ENCODE data around the gene CDX2. TPM values are rescaled to one million over a fixed set of nuclear protein-coding genes. Genes with fewer than 3 reads are reported as not detected.
"Not testable (repeated sequence)": the region's sequence is repeated elsewhere in the genome, so short reads cannot be mapped to it uniquely, and the experiment has no call there.

CDX2 gene
- polyA plus RNA-seq, 1 donor from 2014 or later: not detected

- no peak overlapping the region for H3K9ac ChIP-seq (ENCODE audit: low read length)
- no peak overlapping the region for H3K4me3 ChIP-seq (ENCODE audit: low read length)
- H4K20me1 ChIP-seq (ENCODE audit: insufficient read depth): no peaks in the 10 kb centered on the region
- TF ChIP-seq RAD21 (conservative IDR thresholded peaks at IDR 0.05) (no peak), POLR2AphosphoS5 (IDR thresholded peaks at IDR 0.05) (no peak), TAF1 (IDR thresholded peaks at IDR 0.05; ENCODE audit: low read depth) (no peak), MXI1 (conservative IDR thresholded peaks at IDR 0.05; ENCODE audit: poor library complexity, severe bottlenecking) (no peak), EP300 (conservative IDR thresholded peaks at IDR 0.05; ENCODE audit: poor library complexity, severe bottlenecking) (no peak), EZH2 (IDR thresholded peaks at IDR 0.05; ENCODE audit: borderline replicate concordance, insufficient read depth, low read length, poor library complexity, severe bottlenecking) (no peak), SMC3 (conservative IDR thresholded peaks at IDR 0.05; ENCODE audit: poor library complexity) (no peak), CTCF (IDR thresholded peaks at IDR 0.05; ENCODE audit: poor library complexity, severe bottlenecking) (no peak), REST (IDR thresholded peaks at IDR 0.05; ENCODE audit: borderline replicate concordance) (no peak)
- H3K9me3 ChIP-seq (ENCODE audit: low read length): no peaks in the 10 kb centered on the region
- no peak overlapping the region for H2AFZ ChIP-seq (ENCODE audit: low read depth, low read length)
- H3K9me2 ChIP-seq (ENCODE audit: insufficient read depth, low read length): no peaks in the 10 kb centered on the region
- H3K27me3 ChIP-seq (ENCODE audit: insufficient read depth, low read depth, low read length): peaks cover 100% of the 10 kb centered on the region
- no peaks in the 10 kb centered on the region for H3K79me2 ChIP-seq (replicated peaks; ENCODE audit: insufficient read depth, low read length)
- no peak overlapping the region for H3K27ac ChIP-seq (ENCODE audit: low read length)
- H3K36me3 ChIP-seq (ENCODE audit: insufficient read depth, low read length): no peaks in the 10 kb centered on the region
- H3K4me2 ChIP-seq (ENCODE audit: low read length): no peak overlapping the region
- no peaks in the 10 kb centered on the region for H3F3A ChIP-seq (ENCODE audit: insufficient read depth, low read length, poor library complexity, severe bottlenecking)
Observed at GRCh38 chr13:27964741-27965323, 4.3 kb downstream of the CDX2 start.

GRCh38 chr13:27964206-27964605 lies 4.9 kb downstream of the CDX2 start:
- H3K36me3 ChIP-seq (ENCODE audit: insufficient read depth, low read length); H3K4me3 ChIP-seq (ENCODE audit: low read length); H3K79me2 ChIP-seq (replicated peaks; ENCODE audit: insufficient read depth, low read length); H3K27ac ChIP-seq (ENCODE audit: low read length); H2AFZ ChIP-seq (ENCODE audit: low read depth, low read length); H3K9ac ChIP-seq (ENCODE audit: low read length); H4K20me1 ChIP-seq (ENCODE audit: insufficient read depth); H3K9me3 ChIP-seq (ENCODE audit: low read length); H3F3A ChIP-seq (ENCODE audit: insufficient read depth, low read length, poor library complexity, severe bottlenecking); H3K9me2 ChIP-seq (ENCODE audit: insufficient read depth, low read length); H3K4me2 ChIP-seq (ENCODE audit: low read length): not testable (repeated sequence)
- peaks cover 100% of the 10 kb centered on the region for H3K27me3 ChIP-seq (ENCODE audit: insufficient read depth, low read depth, low read length)

- no peaks in the 10 kb centered on the region for H3F3A ChIP-seq (ENCODE audit: insufficient read depth, low read length, poor library complexity, severe bottlenecking)
- H3K27me3 ChIP-seq (ENCODE audit: insufficient read depth, low read depth, low read length): peaks cover 100% of the 10 kb centered on the region
- H3K4me3 ChIP-seq (ENCODE audit: low read length): no peak overlapping the region
- H3K4me2 ChIP-seq (ENCODE audit: low read length): no peak overlapping the region
- no peak for TF ChIP-seq POLR2AphosphoS5 (IDR thresholded peaks at IDR 0.05)
- TF ChIP-seq MXI1 (conservative IDR thresholded peaks at IDR 0.05; ENCODE audit: poor library complexity, severe bottlenecking): no peak
- H4K20me1 ChIP-seq (ENCODE audit: insufficient read depth): no peaks in the 10 kb centered on the region
- no peaks in the 10 kb centered on the region for H3K36me3 ChIP-seq (ENCODE audit: insufficient read depth, low read length)
- H3K9ac ChIP-seq (ENCODE audit: low read length): no peak overlapping the region
- no peaks in the 10 kb centered on the region for H3K9me2 ChIP-seq (ENCODE audit: insufficient read depth, low read length)
- H3K27ac ChIP-seq (ENCODE audit: low read length): no peak overlapping the region
- H3K9me3 ChIP-seq (ENCODE audit: low read length): no peaks in the 10 kb centered on the region
- no peak overlapping the region for H2AFZ ChIP-seq (ENCODE audit: low read depth, low read length)
- H3K79me2 ChIP-seq (replicated peaks; ENCODE audit: insufficient read depth, low read length): no peaks in the 10 kb centered on the region
Observed at GRCh38 chr13:27963491-27963890, 5.6 kb downstream of the CDX2 start.

Data from neural cell (in vitro differentiated cells).